GM12875 (cell line): Measurements from ENCODE around the gene TCEA3.

Experiments used
- H3K4me3 ChIP-seq: one replicate; pipeline ENCODE4 v1.5.1; 2011; ENCODE audit warnings: low read depth, low read length, control low read depth
- TF ChIP-seq, protein P1 (sequence below): IDR thresholded peaks from 2 replicates; pipeline ENCODE4 v1.5.1; 2011; ENCODE audit warnings: low read depth, mild to moderate bottlenecking, control low read depth, inconsistent platforms, low read length, moderate library complexity, borderline replicate concordance; ENCODE audit not compliant: insufficient read depth

Gene TCEA3

DNA sequence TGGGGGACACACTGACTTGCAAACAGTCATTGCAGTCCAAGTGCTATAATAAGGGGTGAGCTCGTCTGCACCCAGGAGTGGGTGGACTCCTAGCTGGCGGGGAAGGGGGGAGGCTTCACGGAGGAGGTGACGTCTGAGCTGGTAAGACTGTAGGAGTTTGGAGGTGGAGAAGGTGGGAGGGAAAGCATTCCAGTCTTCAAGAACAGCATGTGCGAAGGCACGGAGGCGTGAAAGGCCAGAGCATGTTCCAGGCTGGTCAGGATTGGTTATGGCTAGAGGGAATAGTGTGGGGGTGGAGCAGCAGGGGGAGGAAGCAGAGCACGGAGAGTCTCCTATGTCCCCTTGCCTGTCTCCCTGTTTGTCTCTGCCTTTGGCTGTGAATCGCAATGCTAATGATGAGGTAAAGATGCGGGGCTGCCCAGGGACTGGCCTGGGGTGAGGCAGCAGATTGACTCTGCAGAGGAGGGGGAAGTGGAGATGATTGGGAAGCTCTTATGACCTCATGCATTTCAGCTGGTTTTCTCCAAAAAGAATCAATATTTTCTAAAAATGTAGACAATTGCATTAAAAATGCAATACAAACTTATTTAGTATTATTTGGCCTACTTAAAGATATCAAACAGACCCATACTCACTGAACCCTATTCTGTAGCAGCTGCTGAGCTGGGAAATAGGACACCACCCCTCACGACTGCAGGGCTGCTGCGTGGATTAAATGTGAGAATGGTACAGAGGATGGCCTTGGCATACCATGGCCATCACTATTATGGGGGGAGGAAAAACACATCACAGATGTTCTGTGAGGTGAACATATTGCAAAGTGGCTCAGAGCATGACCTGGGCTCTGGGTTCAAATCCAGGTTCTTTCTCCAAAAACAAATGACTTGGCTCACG is 52.3 kb downstream of the TCEA3 start:
- TF ChIP-seq, protein P1, sequence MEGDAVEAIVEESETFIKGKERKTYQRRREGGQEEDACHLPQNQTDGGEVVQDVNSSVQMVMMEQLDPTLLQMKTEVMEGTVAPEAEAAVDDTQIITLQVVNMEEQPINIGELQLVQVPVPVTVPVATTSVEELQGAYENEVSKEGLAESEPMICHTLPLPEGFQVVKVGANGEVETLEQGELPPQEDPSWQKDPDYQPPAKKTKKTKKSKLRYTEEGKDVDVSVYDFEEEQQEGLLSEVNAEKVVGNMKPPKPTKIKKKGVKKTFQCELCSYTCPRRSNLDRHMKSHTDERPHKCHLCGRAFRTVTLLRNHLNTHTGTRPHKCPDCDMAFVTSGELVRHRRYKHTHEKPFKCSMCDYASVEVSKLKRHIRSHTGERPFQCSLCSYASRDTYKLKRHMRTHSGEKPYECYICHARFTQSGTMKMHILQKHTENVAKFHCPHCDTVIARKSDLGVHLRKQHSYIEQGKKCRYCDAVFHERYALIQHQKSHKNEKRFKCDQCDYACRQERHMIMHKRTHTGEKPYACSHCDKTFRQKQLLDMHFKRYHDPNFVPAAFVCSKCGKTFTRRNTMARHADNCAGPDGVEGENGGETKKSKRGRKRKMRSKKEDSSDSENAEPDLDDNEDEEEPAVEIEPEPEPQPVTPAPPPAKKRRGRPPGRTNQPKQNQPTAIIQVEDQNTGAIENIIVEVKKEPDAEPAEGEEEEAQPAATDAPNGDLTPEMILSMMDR, result no peak
- no peak overlapping the region for H3K4me3 ChIP-seq

DNA sequence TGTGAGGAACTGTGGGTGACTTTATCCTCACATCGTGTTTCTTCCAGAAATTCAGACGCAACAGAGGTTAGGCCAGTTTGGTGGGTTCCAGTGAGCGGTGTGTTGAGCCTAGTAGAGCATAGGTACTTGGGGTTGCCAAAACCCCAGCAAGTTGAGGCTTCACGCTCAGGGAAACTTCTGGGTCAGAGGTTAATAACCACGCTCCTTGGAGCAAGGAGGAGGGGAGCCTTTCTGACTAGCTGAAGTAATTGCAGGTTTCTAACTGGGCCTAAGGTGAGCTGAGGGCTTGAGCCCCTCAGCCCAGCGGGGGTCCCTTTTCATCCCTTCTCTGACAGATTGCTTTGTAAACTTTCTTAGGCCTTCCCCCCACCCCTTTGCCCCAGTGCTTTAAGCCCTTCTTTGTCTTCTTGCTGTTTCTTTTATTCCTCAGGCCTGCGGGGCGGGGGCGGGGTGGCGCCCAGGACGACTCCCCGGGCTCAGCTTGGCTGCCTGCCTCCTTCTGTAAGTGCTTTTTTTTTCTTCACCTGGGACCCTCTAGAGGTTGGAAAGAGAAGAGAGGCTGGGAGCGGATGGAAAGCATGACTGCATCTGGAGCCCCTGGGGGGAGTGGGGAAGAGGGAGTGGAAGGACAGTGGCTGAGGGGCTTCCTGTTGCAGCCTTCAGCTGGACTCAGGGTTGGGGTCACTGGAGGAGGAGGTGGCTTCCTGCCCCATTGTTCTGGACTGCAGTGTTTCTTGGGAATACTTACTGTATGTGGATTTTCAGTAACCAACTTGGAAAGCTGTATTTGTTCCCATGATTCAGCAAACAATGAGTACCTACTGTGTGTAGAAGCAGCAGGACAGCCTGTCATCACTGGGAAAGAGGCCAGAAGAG is 53.6 kb downstream of the TCEA3 start:
- TF ChIP-seq, protein P1, result no peak
- H3K4me3 ChIP-seq, result no peak overlapping the region

DNA sequence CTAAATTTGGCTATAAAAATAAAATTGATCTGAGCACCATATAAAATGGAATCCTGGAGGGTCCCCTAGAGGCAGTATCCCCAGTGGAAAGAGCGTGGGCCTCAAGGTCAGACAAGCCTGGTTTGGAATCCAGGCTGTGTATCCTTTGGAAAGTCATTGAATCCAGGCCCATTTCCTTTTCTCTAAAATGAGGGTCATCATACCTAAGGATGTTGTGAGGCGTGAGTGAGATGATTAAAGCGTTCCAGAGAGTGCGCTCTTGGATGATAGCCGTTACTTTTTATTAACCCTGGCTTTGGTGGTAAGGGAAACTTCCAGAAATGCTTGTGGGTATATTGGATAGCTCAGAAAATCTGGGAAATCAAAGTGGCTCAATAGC is 54.2 kb downstream of the TCEA3 start:
- TF ChIP-seq, protein P1, result no peak
- no peak overlapping the region for H3K4me3 ChIP-seq

DNA sequence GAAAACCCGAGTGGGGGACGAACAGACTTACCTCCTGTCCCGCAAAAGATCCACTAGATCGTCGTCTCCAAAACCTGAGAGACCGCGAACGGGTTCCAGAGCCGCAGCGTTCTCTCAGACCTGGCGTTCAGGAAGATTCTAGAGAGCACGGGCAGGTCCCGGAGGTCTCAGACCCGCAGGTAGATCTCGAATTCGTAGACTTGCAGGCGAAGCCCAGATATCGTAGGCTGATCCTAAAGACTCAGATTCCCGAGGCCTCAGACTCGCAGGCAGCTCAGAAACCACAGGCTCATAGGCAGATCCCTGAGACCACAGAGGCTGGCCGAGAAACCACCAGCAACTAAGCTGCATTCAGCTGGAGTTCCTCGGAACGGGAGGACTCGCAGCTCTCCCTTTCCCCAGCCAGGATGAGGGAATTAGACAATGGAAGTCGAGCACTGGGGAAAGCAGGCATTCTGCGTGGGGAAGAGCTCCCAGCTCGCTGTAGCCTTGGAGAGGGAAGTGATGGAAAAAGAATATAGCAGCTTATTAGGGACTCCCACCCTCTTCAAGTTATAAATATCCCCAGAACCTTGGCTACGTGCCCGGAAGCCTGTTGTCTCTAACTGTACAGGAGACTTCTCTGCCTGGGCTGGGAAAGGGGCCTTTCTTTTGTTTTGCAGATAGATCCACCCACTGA is 55.1 kb downstream of the TCEA3 start, which contains the start of gene ZNF436:
TSS of gene ZNF436 (minus strand) at position 502 of the 679 bp plus-strand sequence. CDS start 1,831 bp downstream, outside the sequence.
- H3K4me3 ChIP-seq, result peak within 1 kb of the TSS; percentile 84
- TF ChIP-seq, protein P1, result no peak

DNA sequence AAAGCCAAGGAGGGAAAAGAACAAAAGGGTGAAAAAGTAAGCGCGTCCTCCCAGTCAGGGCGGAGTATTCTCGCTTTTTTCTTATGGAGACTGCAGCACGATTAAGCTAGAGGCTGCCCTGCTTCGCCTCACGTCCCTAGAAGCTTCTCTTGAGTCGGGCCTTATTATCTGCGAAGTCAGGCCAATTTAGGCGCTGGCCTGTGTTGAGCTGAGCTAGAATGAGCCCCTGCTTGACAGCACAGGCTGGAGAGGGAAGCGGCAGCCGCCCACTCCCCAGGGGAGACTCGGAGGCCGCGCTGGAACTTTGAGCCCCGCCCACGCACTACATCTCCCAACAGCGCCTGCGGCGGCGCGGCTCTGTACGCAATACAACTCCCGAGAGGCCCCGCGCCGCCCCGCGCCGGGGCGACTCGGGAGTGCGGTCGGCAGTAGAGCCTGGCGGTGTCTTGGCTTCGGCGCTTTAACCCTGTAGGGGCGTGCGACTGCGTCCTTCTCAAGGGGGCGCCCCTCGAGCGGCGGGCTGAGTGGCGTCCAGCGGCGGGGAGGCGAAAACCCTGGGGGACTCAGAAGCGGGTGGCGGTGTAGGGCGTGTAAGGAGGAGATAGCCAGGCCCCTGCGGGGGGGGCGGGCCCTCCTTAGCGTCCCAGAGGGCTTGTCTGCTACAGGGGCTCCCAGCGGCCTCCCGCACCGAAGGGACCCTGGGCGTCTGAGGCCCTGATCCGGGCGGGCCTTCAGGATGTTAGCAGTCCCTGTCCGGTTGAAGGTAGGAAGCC is 55.8 kb downstream of the TCEA3 start:
- TF ChIP-seq, protein P1, result no peak

More for the DNA sequence above, 55.8 kb downstream of the TCEA3 start:
- H3K4me3 ChIP-seq, result peak overlapping the region; percentile 84
